OCI-LY1 (cell line): Measurements from ENCODE around the gene SLC26A4.

Source experiments
- H2AFZ ChIP-seq: fragments of 200-600 bp; sonication (generic), shearing (Covaris generic); 2 replicates; pipeline ENCODE4 v1.6.0; 2014; ENCODE audit warnings: antibody characterized with exemption, mild to moderate bottlenecking, low read length
- H3F3A ChIP-seq: fragments of 200-600 bp; sonication (generic), shearing (Covaris generic); 2 replicates; pipeline ENCODE4 v1.6.0; 2014; ENCODE audit warnings: mild to moderate bottlenecking, antibody characterized with exemption, low read length, moderate library complexity; ENCODE audit not compliant: insufficient read depth
- H3K27ac ChIP-seq: fragments of 200-600 bp; sonication (generic); 2 replicates; pipeline ENCODE4 v1.5.1; 2014; ENCODE audit warnings: low read length, mixed run types, mild to moderate bottlenecking, low read depth; ENCODE audit not compliant: poor library complexity, severe bottlenecking
- H3K27me3 ChIP-seq: fragments of 200-600 bp; sonication (generic); 2 replicates; pipeline ENCODE4 v1.6.0; 2014; ENCODE audit warnings: antibody characterized with exemption, mild to moderate bottlenecking, low read length, moderate library complexity; ENCODE audit not compliant: insufficient read depth
- H3K36me3 ChIP-seq: fragments of 200-600 bp; sonication (generic); 2 replicates; pipeline ENCODE4 v1.6.1; 2014; ENCODE audit warnings: mild to moderate bottlenecking, antibody characterized with exemption, low read length, moderate library complexity, mixed read lengths; ENCODE audit not compliant: insufficient read depth
- H3K4me1 ChIP-seq: fragments of 200-600 bp; sonication (generic); 2 replicates; pipeline ENCODE4 v1.5.1; 2014; ENCODE audit warnings: mild to moderate bottlenecking, low read length, moderate library complexity; ENCODE audit not compliant: insufficient read depth, severe bottlenecking
- H3K4me2 ChIP-seq: fragments of 200-600 bp; sonication (generic), shearing (Covaris generic); 2 replicates; pipeline ENCODE4 v1.6.1; 2014; ENCODE audit warnings: low read length
- H3K4me3 ChIP-seq: fragments of 200-600 bp; sonication (generic); 2 replicates; pipeline ENCODE4 v1.5.1; 2014; ENCODE audit warnings: low read length, low read depth, mild to moderate bottlenecking, mixed read lengths; ENCODE audit not compliant: poor library complexity, severe bottlenecking
- H3K79me2 ChIP-seq: fragments of 200-600 bp; shearing (Covaris generic); 2 replicates; pipeline ENCODE4 v1.6.1; 2016; ENCODE audit warnings: mixed run types, low read length, mixed read lengths; ENCODE audit not compliant: insufficient read depth
- H3K9ac ChIP-seq: fragments of 200-600 bp; sonication (generic), shearing (Covaris generic); 2 replicates; pipeline ENCODE4 v1.6.1; 2014; ENCODE audit warnings: mild to moderate bottlenecking, low read length, mixed read lengths
- H3K9me2 ChIP-seq: fragments of 200-600 bp; sonication (generic), shearing (Covaris generic); 2 replicates; pipeline ENCODE4 v1.6.1; 2014; ENCODE audit warnings: low read depth, mild to moderate bottlenecking, low read length, mixed read lengths
- H3K9me3 ChIP-seq: fragments of 200-600 bp; shearing (Covaris generic); 2 replicates; pipeline ENCODE4 v1.6.1; 2014; ENCODE audit warnings: low read length, mixed read lengths
- H4K20me1 ChIP-seq: fragments of 200-600 bp; sonication (generic), shearing (Covaris generic); 2 replicates; pipeline ENCODE4 v1.6.0; 2016; ENCODE audit warnings: mild to moderate bottlenecking, low read length; ENCODE audit not compliant: insufficient read depth
- EZH2 ChIP-seq: fragments of 200-600 bp; sonication (generic), shearing (Covaris generic); IDR thresholded peaks from 2 replicates; pipeline ENCODE4 v1.8.0; 2017; ENCODE audit warnings: borderline replicate concordance, mixed run types, mild to moderate bottlenecking, antibody characterized with exemption, low read length, moderate library complexity, mixed read lengths
- TF ChIP-seq, protein P1 (sequence below): fragments of 200-600 bp; sonication (generic), shearing (Covaris generic); IDR thresholded peaks from 2 replicates; pipeline ENCODE4 v1.5.1; 2017; ENCODE audit warnings: mild to moderate bottlenecking, antibody characterized with exemption, low read length, moderate library complexity, mixed read lengths

The SLC26A4 gene

DNA sequence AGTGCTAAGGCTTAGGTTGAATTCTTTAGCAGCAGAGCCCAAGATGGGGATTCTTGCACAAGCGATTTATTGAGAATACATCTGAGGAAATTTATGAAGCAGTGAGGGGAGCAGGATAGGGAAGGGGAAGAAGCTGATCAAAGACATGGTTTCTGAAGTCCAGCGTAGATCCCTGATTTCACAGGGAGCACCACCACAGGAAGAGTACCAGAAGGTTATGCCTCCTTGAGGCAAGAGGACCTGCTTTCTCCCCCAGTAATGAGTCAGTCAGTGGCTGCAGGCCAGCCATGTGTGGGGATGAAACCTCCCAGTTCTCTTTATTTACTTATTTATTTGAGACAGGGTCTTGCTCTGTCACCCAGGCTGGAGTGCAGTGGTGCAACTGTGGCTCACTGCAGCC lies 48.3 kb downstream of the SLC26A4 start:
- TF ChIP-seq, protein P1, sequence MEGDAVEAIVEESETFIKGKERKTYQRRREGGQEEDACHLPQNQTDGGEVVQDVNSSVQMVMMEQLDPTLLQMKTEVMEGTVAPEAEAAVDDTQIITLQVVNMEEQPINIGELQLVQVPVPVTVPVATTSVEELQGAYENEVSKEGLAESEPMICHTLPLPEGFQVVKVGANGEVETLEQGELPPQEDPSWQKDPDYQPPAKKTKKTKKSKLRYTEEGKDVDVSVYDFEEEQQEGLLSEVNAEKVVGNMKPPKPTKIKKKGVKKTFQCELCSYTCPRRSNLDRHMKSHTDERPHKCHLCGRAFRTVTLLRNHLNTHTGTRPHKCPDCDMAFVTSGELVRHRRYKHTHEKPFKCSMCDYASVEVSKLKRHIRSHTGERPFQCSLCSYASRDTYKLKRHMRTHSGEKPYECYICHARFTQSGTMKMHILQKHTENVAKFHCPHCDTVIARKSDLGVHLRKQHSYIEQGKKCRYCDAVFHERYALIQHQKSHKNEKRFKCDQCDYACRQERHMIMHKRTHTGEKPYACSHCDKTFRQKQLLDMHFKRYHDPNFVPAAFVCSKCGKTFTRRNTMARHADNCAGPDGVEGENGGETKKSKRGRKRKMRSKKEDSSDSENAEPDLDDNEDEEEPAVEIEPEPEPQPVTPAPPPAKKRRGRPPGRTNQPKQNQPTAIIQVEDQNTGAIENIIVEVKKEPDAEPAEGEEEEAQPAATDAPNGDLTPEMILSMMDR = no peak
- TF ChIP-seq EZH2 = no peak
- H3K79me2 ChIP-seq = no peaks in the 10 kb centered on the region
- H3K27ac ChIP-seq = no peak overlapping the region
- H3K9ac ChIP-seq = no peak overlapping the region
- no peak overlapping the region for H3K4me3 ChIP-seq
- no peaks in the 10 kb centered on the region for H3K36me3 ChIP-seq
- no peak overlapping the region for H2AFZ ChIP-seq
- no peaks in the 10 kb centered on the region for H3K9me2 ChIP-seq
- no peaks in the 10 kb centered on the region for H3K27me3 ChIP-seq
- no peaks in the 10 kb centered on the region for H4K20me1 ChIP-seq
- H3K4me2 ChIP-seq = no peak overlapping the region
- no peaks in the 10 kb centered on the region for H3K4me1 ChIP-seq
- H3K9me3 ChIP-seq = no peaks in the 10 kb centered on the region
- H3F3A ChIP-seq = no peaks in the 10 kb centered on the region

DNA sequence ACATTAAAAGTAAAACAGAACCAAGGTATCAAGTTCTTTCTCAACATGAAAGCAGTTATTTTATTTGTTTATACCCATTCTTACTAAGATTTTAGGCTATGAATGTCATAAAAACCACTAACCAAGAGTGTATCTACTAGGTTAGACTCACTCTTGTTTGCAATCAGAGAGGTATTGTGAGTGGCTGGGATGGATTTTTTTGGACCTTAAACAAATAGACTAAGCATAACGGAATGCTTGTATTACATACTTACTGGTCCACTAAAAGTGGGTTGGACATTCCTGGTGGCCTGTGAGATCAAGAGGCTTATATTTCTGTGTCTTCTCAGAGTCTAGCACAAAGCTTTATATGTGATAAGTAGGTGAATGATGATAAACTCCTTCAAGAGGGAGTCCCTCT lies 50.7 kb downstream of the SLC26A4 start:
- no peak overlapping the region for H2AFZ ChIP-seq
- H3K4me2 ChIP-seq = no peak overlapping the region
- no peaks in the 10 kb centered on the region for H3K79me2 ChIP-seq
- no peak overlapping the region for H3K4me3 ChIP-seq
- H3F3A ChIP-seq = no peaks in the 10 kb centered on the region
- no peak for TF ChIP-seq EZH2
- TF ChIP-seq, protein P1 = no peak
- H3K9ac ChIP-seq = no peak overlapping the region
- no peaks in the 10 kb centered on the region for H3K9me3 ChIP-seq
- no peak overlapping the region for H3K27ac ChIP-seq
- no peaks in the 10 kb centered on the region for H3K36me3 ChIP-seq
- H3K4me1 ChIP-seq = no peaks in the 10 kb centered on the region
- H3K9me2 ChIP-seq = no peaks in the 10 kb centered on the region
- H3K27me3 ChIP-seq = no peaks in the 10 kb centered on the region
- H4K20me1 ChIP-seq = no peaks in the 10 kb centered on the region

DNA sequence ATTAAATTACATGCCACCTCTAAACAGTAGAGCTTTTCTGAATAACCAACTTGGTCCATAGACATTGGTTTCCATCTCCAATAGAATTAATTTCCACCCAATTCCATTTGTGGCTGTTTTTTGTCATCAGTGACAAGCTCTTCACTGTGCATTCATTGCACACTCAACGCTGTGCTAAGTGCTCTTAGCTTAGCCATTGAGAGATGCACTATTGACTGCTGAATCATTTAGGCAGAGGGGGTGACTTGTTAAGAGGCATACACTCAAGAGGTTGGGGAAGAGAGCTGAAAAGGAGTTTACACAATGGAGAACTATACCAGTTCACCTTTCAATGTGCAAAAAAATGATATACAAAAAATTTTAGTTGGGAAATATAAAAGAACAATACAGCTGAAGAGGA lies 51.4 kb downstream of the SLC26A4 start:
- no peaks in the 10 kb centered on the region for H4K20me1 ChIP-seq
- H3K36me3 ChIP-seq = no peaks in the 10 kb centered on the region
- no peaks in the 10 kb centered on the region for H3K27me3 ChIP-seq
- H3F3A ChIP-seq = no peaks in the 10 kb centered on the region
- H3K27ac ChIP-seq = no peak overlapping the region
- H3K4me3 ChIP-seq = no peak overlapping the region
- no peak overlapping the region for H2AFZ ChIP-seq
- no peak overlapping the region for H3K4me2 ChIP-seq
- no peak overlapping the region for H3K9ac ChIP-seq
- no peaks in the 10 kb centered on the region for H3K9me2 ChIP-seq
- H3K79me2 ChIP-seq = no peaks in the 10 kb centered on the region
- TF ChIP-seq, protein P1 = no peak
- TF ChIP-seq EZH2 = no peak
- no peaks in the 10 kb centered on the region for H3K9me3 ChIP-seq
- no peaks in the 10 kb centered on the region for H3K4me1 ChIP-seq
